Endothelial cell of umbilical vein (primary cell): ENCODE results near the gene SHC4.

Experiments
- CTCF ChIP-seq, 2 donors: IDR thresholded peaks; 1 replicate in 1 of 2; 2 replicates in 1 of 2; pipeline ENCODE4 v1.5.1; 2011; ENCODE audit warnings: low read length in 2 of 2, mild to moderate bottlenecking in 2 of 2, moderate library complexity in 2 of 2, control low read depth in 1 of 2, inconsistent platforms in 1 of 2, low read depth in 1 of 2; ENCODE audit not compliant: insufficient read depth in 1 of 2; ENCODE audit errors: extremely low read depth in 1 of 2
- EZH2 ChIP-seq: IDR thresholded peaks from 2 replicates; pipeline ENCODE4 v1.6.1; 2012; ENCODE audit warnings: borderline replicate concordance, low read depth, mild to moderate bottlenecking, moderate library complexity, low read length, inconsistent platforms; ENCODE audit not compliant: severe bottlenecking
- JUN ChIP-seq: IDR thresholded peaks from 2 replicates; pipeline ENCODE4 v1.6.1; 2011; ENCODE audit warnings: borderline replicate concordance, low read depth; ENCODE audit not compliant: insufficient read length, insufficient read depth
- POLR2A ChIP-seq: IDR thresholded peaks from 2 replicates; pipeline ENCODE4 v1.6.1; 2012; ENCODE audit warnings: low read depth, mild to moderate bottlenecking, control low read depth, low read length
- POLR2AphosphoS5 ChIP-seq: IDR thresholded peaks from 2 replicates; pipeline ENCODE4 v1.6.1; 2012; ENCODE audit warnings: low read depth, mild to moderate bottlenecking, control low read depth, low read length, moderate library complexity; ENCODE audit not compliant: insufficient read depth

GRCh38 chr15:48916721-48917120 is 47.0 kb downstream of the SHC4 start:
- TF ChIP-seq CTCF (IDR thresholded peaks at IDR 0.05; ENCODE audit: extremely low read depth in 1 of 2, insufficient read depth in 1 of 2, low read depth in 1 of 2, low read length in 2 of 2) (no peak), JUN (no peak), POLR2A (no peak), POLR2AphosphoS5 (no peak), EZH2 (no peak)
